K562 (cell line): ENCODE results near the gene CMIP. TPM values are rescaled to one million over a fixed set of nuclear protein-coding genes. Genes with fewer than 3 reads are reported as not detected.

ENCODE experiments used
- NFIC ChIP-seq: fragments of 450-650 bp; IDR thresholded peaks from 2 replicates; pipeline ENCODE4 v1.6.1; 2017; ENCODE audit warnings: mild to moderate bottlenecking, inconsistent platforms
- POLR2G ChIP-seq: fragments of 200-400 bp; formaldehyde crosslinking; IDR thresholded peaks from 2 replicates; pipeline ENCODE4 v1.6.1; 2017; ENCODE audit warnings: low read depth, mild to moderate bottlenecking, antibody characterized with exemption, low read length, moderate library complexity
- RAD51 ChIP-seq: fragments of 450-650 bp; IDR thresholded peaks from 2 replicates; pipeline ENCODE4 v1.7.1; 2016; ENCODE audit warnings: low read depth, mild to moderate bottlenecking, borderline replicate concordance
- ZBTB7A ChIP-seq: IDR thresholded peaks from 2 replicates; pipeline ENCODE4 v1.6.1; 2011; ENCODE audit warnings: low read depth, mild to moderate bottlenecking, low read length, moderate library complexity, borderline replicate concordance; ENCODE audit not compliant: control insufficient read depth
- ZNF146 ChIP-seq: IDR thresholded peaks from one replicate; pipeline ENCODE4 v1.6.1; 2018; ENCODE audit warnings: missing compliant biosample characterization; ENCODE audit not compliant: unreplicated experiment
- ZNF24 ChIP-seq: fragments of 450-650 bp; IDR thresholded peaks from 2 replicates; pipeline ENCODE4 v1.6.1; 2016
- ZNF76 ChIP-seq: fragments of 250-450 bp; sonication (Bioruptor Pico); IDR thresholded peaks from 2 replicates; pipeline ENCODE4 v1.4.0; 2020; ENCODE audit warnings: mild to moderate bottlenecking, moderate library complexity, borderline replicate concordance
- polyA plus RNA-seq, 8 experiments: library from polyadenylated mRNA; depleted of rRNA in 4 of 8; stranded (reverse) in 5 of 8; unstranded in 3 of 8; fragments of >200 nt; fragmentation: Nextera tagmentation in 2 of 8; fragmentation: Illumina TruSeq in 1 of 8; extraction: Ambion mirVana in 2 of 8; extraction: Trizol in 1 of 8; gene quantifications; 2 replicates each; pipeline versions ENCODE4 v1.2.1 to v1.2.3, GENCODE V29; 2011 to 2014; ENCODE audit warnings: inconsistent platforms in 1 of 8, missing spikeins in 1 of 8
- total RNA-seq, 7 experiments: library from RNA; depleted of rRNA in 6 of 7; stranded (reverse); fragments of >200 nt in 6 of 7; fragmentation: Illumina TruSeq in 2 of 7; extraction: Trizol in 2 of 7; gene quantifications; 2 replicates each; pipeline versions ENCODE4 v1.2.1 to v1.2.3, GENCODE V29; 2011 to 2021; ENCODE audit warnings: low replicate concordance in 1 of 7
- TF ChIP-seq, protein P1 (sequence below): sonication (generic); formaldehyde crosslinking; IDR thresholded peaks from 2 replicates; pipeline ENCODE4 v1.8.0; 2022; ENCODE audit warnings: missing genetic modification reagents, mild to moderate bottlenecking, moderate library complexity, borderline replicate concordance
- TF ChIP-seq, protein P2 (sequence below): fragments of 450-650 bp; formaldehyde crosslinking; IDR thresholded peaks from 2 replicates; pipeline ENCODE4 v1.4.0; 2022; ENCODE audit warnings: mild to moderate bottlenecking, moderate library complexity
- TF ChIP-seq, protein P3 (sequence below): IDR thresholded peaks from 2 replicates; pipeline ENCODE4 v1.6.1; 2014; ENCODE audit warnings: antibody characterized with exemption
- TF ChIP-seq, protein P4 (sequence below), 2 experiments: fragments of 450-650 bp; conservative IDR thresholded peaks; 2 replicates each; pipeline ENCODE4 v1.6.1; 2017; ENCODE audit warnings: mild to moderate bottlenecking in 2 of 2, moderate library complexity in 2 of 2
- TF ChIP-seq, protein P5 (sequence below): fragments of 150-350 bp; conservative IDR thresholded peaks from 2 replicates; pipeline ENCODE4 v1.6.1; 2014; ENCODE audit warnings: low read length

The CMIP gene
- total and polyA plus RNA-seq, 9 of the 15 experiments (the other 6 are each of a cell fraction or from before 2014, with no cell fraction given), result 0.94 to 82.5 (median 10.3) TPM

DNA sequence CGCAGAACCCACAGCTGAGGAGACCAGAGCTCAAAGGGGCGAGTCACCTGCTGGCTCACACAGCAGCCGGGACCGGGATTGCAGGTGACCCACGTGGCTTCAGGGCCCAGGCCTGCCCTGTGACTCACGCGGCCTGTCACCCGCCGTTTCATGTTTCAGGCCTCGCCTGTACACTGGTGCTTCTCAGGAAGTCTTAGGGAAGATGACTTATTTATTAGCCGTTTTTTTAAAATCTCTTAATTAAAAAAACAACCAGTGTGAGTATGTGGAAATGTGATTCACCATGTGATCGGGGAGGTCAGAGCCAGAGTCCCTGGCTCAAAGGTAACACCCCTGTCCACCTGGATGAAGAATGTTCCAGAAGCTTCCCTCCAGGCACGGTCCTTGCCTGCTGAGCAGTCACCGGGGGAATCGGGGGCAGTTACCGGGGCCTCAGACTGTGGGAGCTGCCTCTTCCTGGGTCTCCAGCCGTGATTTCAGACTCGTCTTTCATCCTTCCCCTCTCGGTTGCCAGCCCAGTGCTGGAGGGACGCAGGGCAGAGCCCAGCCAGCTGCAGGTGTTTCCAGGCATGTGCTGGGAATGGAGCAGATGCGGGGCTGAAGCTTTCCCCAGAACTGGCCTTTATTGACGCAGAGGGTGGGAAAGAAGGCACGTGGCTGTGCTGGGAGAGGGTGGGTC, 49.3 kb downstream of the CMIP start (continued):
- TF ChIP-seq, protein P1, sequence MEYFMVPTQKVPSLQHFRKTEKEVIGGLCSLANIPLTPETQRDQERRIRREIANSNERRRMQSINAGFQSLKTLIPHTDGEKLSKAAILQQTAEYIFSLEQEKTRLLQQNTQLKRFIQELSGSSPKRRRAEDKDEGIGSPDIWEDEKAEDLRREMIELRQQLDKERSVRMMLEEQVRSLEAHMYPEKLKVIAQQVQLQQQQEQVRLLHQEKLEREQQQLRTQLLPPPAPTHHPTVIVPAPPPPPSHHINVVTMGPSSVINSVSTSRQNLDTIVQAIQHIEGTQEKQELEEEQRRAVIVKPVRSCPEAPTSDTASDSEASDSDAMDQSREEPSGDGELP, result peak; percentile 75
- TF ChIP-seq NFIC (0 out of 2 replicates have a peak, but pooled peaks have one; percentile 5), ZNF76 (CRISPR knock-in tag) (no peak), ZBTB7A (no peak; the same call in 1 of the 2 replicates), POLR2G (peak; percentile 8; the same call in 1 of the 2 replicates), RAD51 (peak; percentile 76), ZNF24 (no peak), ZNF146 (no peak)
- TF ChIP-seq, protein P2, sequence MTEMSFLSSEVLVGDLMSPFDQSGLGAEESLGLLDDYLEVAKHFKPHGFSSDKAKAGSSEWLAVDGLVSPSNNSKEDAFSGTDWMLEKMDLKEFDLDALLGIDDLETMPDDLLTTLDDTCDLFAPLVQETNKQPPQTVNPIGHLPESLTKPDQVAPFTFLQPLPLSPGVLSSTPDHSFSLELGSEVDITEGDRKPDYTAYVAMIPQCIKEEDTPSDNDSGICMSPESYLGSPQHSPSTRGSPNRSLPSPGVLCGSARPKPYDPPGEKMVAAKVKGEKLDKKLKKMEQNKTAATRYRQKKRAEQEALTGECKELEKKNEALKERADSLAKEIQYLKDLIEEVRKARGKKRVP (CRISPR knock-in tag), result no peak
- TF ChIP-seq, protein P3, sequence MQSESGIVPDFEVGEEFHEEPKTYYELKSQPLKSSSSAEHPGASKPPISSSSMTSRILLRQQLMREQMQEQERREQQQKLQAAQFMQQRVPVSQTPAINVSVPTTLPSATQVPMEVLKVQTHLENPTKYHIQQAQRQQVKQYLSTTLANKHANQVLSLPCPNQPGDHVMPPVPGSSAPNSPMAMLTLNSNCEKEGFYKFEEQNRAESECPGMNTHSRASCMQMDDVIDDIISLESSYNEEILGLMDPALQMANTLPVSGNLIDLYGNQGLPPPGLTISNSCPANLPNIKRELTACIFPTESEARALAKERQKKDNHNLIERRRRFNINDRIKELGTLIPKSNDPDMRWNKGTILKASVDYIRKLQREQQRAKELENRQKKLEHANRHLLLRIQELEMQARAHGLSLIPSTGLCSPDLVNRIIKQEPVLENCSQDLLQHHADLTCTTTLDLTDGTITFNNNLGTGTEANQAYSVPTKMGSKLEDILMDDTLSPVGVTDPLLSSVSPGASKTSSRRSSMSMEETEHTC, result no peak
- TF ChIP-seq, protein P4, sequence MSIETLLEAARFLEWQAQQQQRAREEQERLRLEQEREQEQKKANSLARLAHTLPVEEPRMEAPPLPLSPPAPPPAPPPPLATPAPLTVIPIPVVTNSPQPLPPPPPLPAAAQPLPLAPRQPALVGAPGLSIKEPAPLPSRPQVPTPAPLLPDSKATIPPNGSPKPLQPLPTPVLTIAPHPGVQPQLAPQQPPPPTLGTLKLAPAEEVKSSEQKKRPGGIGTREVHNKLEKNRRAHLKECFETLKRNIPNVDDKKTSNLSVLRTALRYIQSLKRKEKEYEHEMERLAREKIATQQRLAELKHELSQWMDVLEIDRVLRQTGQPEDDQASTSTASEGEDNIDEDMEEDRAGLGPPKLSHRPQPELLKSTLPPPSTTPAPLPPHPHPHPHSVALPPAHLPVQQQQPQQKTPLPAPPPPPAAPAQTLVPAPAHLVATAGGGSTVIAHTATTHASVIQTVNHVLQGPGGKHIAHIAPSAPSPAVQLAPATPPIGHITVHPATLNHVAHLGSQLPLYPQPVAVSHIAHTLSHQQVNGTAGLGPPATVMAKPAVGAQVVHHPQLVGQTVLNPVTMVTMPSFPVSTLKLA (conservative IDR thresholded peaks at IDR 0.05), result peak; percentile 94 to 98
- TF ChIP-seq, protein P5, sequence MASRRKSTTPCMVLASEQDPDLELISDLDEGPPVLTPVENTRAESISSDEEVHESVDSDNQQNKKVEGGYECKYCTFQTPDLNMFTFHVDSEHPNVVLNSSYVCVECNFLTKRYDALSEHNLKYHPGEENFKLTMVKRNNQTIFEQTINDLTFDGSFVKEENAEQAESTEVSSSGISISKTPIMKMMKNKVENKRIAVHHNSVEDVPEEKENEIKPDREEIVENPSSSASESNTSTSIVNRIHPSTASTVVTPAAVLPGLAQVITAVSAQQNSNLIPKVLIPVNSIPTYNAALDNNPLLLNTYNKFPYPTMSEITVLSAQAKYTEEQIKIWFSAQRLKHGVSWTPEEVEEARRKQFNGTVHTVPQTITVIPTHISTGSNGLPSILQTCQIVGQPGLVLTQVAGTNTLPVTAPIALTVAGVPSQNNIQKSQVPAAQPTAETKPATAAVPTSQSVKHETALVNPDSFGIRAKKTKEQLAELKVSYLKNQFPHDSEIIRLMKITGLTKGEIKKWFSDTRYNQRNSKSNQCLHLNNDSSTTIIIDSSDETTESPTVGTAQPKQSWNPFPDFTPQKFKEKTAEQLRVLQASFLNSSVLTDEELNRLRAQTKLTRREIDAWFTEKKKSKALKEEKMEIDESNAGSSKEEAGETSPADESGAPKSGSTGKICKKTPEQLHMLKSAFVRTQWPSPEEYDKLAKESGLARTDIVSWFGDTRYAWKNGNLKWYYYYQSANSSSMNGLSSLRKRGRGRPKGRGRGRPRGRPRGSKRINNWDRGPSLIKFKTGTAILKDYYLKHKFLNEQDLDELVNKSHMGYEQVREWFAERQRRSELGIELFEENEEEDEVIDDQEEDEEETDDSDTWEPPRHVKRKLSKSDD, result 0 out of 2 replicates have a peak, but pooled peaks have one; percentile 17
